Right ventricle myocardium inferior (tissue), 1 donor: ENCODE measurements around the gene ZFP1. TPM values are rescaled to one million over a fixed set of nuclear protein-coding genes. Genes with fewer than 3 reads are reported as not detected.

Experiments used
- ATAC-seq: fragments of 200-7000 bp; cut with Tn5 transposase; one replicate; pipeline ENCODE4 v1.9.1; 2020; ENCODE audit warnings: mild to moderate bottlenecking, moderate library complexity
- DNase-seq: peaks from one replicate; pipeline ENCODE4 v3.0.0; 2021; ENCODE audit errors: missing footprints
- intact Hi-C: fragments of 100-400 bp; cut with DNase I; formaldehyde crosslinking; loops from one replicate; pipeline ENCODE4 v1.11.0; 2022
- total RNA-seq: library from RNA; stranded (reverse); fragmentation: NEBNext Ultra II Directional; extraction: Animal tissue kit (Norgen Biotek cat#: 25700); gene quantifications from one replicate; pipeline ENCODE4 v1.2.1, GENCODE V29; 2021
- donor health status: DM: no; HTN: yes; CAD: no; lungs with severe emphysema.

The ZFP1 gene
- total RNA-seq, 1 donor from 2014 or later, result 5.8 TPM

- intact Hi-C loops, result no loop called here
- ATAC-seq (no peak), DNase-seq (no peak)
Observed at GRCh38 chr16:75131081-75131480, 17.2 kb upstream of the ZFP1 start.

DNA sequence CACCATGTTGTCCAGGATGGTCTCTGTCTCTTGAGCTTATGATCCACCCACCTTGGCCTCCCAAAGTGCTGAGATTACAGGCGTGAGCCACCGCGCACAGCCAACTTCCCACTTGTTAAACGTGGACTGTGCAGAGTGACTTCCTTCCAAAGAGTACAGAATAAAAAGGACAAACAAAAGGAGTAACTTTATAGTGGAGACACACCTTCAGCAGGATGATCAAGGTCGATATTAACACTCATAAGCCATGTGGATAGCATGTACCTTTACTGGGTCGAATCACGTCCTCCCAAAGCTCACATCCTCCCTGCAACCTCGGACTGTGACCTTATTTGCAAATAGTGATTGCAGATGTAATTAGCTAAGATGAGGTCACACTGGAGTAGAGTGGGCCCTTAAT is 10.1 kb upstream of the ZFP1 start:
- ATAC-seq, result no peak
- no peak for DNase-seq
- intact Hi-C loops, result no loop called here

GRCh38 chr16:75138636-75139035 is 9.7 kb upstream of the ZFP1 start:
- DNase-seq, result no peak
- intact Hi-C loops, result no loop called here
- no peak for ATAC-seq

DNA sequence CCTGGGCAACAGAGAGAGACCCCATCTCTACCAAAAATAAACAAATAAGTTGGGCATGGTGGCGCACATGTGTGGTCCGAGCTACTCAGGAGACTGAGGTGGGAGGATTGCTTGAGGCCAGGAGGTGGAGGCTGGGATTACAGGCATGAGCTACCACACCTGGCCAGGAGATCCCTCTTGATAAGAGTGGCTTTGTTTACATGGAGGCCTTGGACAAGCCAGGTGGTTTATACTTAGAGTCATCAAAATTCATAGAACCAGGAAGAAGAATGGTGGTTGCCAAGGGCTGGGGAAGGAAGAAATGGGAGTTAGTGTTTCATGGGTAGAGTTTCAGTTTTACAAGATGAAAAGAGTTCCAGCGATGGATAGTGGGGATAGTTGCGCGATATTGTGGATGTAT is 8.8 kb upstream of the ZFP1 start:
- no peak for DNase-seq
- ATAC-seq, result no peak
- intact Hi-C loops, result no loop called here

GRCh38 chr16:75143941-75144340 is 4.4 kb upstream of the ZFP1 start:
- ATAC-seq, result no peak
- DNase-seq, result no peak
- intact Hi-C loops, result no loop called here

- intact Hi-C loops, result no loop called here
- DNase-seq (no peak), ATAC-seq (no peak)
Observed at GRCh38 chr16:75147968-75148310, 385 bp upstream of the ZFP1 start.

DNA sequence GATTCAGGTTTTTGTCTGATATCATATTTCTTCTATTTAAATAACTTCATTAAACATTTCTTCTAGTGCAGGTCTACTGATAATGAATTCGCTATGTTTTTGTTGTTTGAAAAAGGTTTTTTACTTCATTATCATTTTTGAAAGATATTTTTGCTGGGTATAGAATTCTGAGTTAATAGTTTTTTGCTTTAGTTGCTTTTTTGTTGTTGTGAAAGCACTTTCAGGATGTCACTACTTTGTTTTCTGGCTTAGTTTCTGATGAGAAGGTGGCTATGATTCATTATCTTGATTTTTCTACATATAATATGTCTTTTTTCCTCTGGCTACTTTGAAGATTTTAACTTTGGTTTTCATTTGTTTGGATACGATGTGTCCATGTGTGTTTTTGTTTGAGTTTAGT is 3.5 kb downstream of the ZFP1 start:
- DNase-seq (no peak), ATAC-seq (no peak)
- intact Hi-C loops, result no loop called here

- DNase-seq (no peak), ATAC-seq (no peak)
- intact Hi-C loops, result no loop called here
Observed at GRCh38 chr16:75152635-75153034, 4.3 kb downstream of the ZFP1 start.

DNA sequence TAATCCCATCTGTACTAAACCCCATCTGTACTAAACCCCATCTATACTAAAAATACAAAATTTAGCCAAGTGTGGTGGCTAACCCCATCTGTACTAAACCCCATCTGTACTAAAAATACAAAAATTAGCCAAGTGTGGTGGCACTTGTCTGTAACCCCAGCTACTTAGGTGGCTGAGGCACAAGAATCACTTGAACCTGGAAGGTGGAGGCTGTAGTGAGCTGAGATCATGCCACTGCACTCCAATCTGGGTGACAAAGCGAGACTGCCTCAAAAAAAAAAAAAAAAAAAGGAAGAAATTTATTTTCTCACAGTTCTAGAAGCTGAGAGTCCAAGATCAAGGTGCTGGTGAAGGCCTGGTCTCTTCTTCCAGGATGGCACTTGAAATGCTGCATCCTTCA is 12.1 kb downstream of the ZFP1 start:
- DNase-seq (no peak), ATAC-seq (no peak)
- intact Hi-C loops, result no loop called here

DNA sequence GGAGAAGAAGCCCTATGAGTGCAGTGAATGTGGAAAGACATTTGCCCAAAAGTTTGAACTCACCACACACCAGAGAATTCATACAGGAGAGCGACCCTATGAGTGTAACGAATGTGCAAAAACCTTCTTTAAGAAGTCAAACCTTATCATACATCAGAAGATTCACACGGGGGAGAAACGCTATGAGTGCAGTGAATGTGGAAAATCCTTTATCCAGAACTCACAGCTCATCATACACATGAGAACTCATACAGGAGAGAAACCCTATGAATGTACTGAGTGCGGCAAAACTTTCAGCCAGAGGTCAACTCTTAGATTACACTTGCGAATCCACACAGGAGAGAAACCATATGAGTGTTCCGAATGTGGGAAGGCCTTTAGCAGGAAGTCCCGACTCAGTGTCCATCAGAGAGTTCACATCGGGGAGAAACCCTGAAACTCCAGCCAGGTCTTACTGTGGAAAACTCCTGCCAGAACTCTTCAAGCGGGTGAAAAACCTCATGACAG is 21.6 kb downstream of the ZFP1 start:
- intact Hi-C loops, result no loop called here
- no peak for ATAC-seq
- DNase-seq, result no peak

DNA sequence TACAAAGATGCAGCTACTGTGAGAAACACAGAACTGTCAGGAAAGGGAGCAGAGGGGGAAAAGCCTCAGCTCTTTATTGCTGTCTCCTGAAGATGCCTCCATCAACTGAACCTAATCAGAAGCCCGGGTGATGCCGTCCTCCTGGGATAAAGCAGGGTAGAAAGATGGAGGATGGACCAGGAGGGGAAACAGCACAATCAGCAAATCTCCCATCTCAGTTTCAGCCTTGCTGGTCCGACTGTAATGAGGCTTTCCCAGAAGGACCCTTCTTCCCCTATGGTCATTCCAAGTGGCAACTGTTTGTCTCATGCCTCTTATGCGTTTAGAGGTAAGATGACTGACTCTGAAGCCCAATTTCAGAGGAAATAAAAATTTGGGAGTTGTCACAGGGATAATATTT is 24.3 kb downstream of the ZFP1 start:
- intact Hi-C loops, result no loop called here
- DNase-seq, result no peak

GRCh38 chr16:75175074-75175473 is 26.8 kb downstream of the ZFP1 start:
- intact Hi-C loops, result no loop called here
- ATAC-seq (no peak), DNase-seq (no peak)

More for the DNA sequence above, 24.3 kb downstream of the ZFP1 start:
- ATAC-seq, result no peak

GRCh38 chr16:75176926-75177325 is 28.6 kb downstream of the ZFP1 start:
- intact Hi-C loops, result no loop called here
- DNase-seq, result no peak
- ATAC-seq, result no peak

GRCh38 chr16:75179208-75179607 is 30.9 kb downstream of the ZFP1 start:
- intact Hi-C loops, result no loop called here
- no peak for ATAC-seq
- DNase-seq, result no peak

- no peak for DNase-seq
- intact Hi-C loops, result no loop called here
- ATAC-seq, result no peak
Observed at GRCh38 chr16:75181630-75182029, 33.3 kb downstream of the ZFP1 start.

- intact Hi-C loops, result no loop called here
- DNase-seq (no peak), ATAC-seq (no peak)
Observed at GRCh38 chr16:75188832-75189477, 40.6 kb downstream of the ZFP1 start.

DNA sequence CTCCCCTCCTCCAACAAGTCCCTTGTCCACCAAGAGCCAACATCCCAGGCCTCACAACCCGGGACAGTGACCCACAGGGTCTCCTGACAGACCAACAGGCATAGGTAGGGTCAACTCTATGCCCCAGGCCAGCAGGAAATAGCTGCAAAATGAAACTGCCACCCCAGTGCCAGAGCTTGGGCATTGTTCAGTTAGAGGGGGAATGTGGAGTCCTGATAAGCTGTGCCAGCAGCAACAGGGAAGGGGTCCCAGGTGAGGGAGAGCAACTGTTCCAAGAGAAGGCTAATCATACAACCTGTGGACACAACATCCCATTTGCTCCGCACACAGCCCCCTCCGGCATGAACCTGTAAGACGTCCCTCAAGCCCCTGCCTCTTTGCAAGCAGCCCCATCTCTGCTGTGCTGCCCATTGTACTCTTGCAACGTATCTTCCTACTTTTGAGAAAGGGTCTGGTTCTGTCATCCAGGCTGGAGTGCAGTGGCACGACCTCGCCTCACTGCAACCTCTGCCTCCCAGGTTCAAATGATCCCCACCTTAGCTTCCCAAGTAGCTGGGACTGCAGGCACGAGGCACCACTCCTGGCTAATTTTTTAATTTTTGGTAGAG is 41.4 kb downstream of the ZFP1 start:
- ATAC-seq (no peak), DNase-seq (no peak)
- intact Hi-C loops, result no loop called here

DNA sequence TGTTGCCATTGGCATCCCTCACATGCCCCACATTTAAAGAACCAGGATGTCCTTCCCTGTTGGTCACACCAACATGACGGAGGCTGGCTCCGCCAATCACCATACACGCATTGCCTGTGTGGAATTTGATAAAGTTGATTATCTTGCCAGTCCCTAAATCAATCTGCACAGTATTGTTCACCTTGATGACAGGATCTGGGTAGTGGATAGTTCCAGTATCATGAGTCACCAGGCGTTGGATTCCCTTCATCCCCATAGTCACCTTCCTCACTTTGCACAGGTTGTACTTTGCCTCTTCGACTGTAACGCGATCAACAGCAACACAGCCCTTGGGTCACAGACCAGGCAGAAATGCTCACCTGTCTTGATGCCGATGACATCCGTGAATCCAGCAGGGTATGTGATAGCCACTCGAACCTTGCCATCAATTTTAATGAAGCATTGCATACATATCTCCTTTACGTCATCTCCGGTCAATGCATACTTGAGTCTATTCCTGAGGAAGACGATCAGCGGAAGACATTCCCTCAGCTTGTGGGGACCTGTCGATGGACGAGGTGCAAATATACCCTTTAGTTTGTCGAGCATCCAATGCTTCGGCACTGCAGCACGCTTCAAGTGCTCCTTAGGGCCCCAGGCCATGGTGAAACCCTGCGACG is 44.4 kb downstream of the ZFP1 start:
- DNase-seq (no peak), ATAC-seq (no peak)
- intact Hi-C loops, result no loop called here

GRCh38 chr16:75193265-75193650 is 44.9 kb downstream of the ZFP1 start:
- ATAC-seq (no peak), DNase-seq (no peak)
- intact Hi-C loops, result no loop called here

- DNase-seq (no peak), ATAC-seq (no peak)
- intact Hi-C loops, result no loop called here
Observed at GRCh38 chr16:75193730-75194444, 45.6 kb downstream of the ZFP1 start.
